Keratinocyte (primary cell): ENCODE results near the gene KRT3. TPM values are rescaled to one million over a fixed set of nuclear protein-coding genes. Genes with fewer than 3 reads are reported as not detected.

Experiments used
- DNase-seq: peaks from one replicate; pipeline ENCODE4 v3.0.0-alpha.2; 2011; ENCODE audit warnings: low read depth, missing footprints, low spot score
- FAIRE-seq: peaks from 2 replicates; lab custom pipeline; 2011; peaks lifted over from hg19 to GRCh38; lab: Jason Lieb, UNC
- H2AFZ ChIP-seq: 2 replicates; pipeline ENCODE4 v1.6.0; 2012; ENCODE audit warnings: low read length, control low read depth, inconsistent platforms; ENCODE audit not compliant: control insufficient read depth
- H3K27ac ChIP-seq: 2 replicates; pipeline ENCODE4 v1.5.1; 2011; ENCODE audit warnings: low read length; ENCODE audit not compliant: control insufficient read depth, insufficient read depth
- H3K27me3 ChIP-seq: 3 replicates; pipeline ENCODE4 v1.6.0; 2011; ENCODE audit warnings: low read length; ENCODE audit not compliant: control insufficient read depth, insufficient read depth; ENCODE audit errors: extremely low read depth
- H3K36me3 ChIP-seq, 2 experiments: 2 replicates in 1 of 2; 3 replicates in 1 of 2; pipeline ENCODE4 v1.5.1; 2011; ENCODE audit warnings: low read length in 2 of 2, mild to moderate bottlenecking in 1 of 2; ENCODE audit not compliant: control insufficient read depth in 2 of 2, insufficient read depth in 2 of 2; ENCODE audit errors: extremely low read depth in 1 of 2
- H3K4me1 ChIP-seq: 3 replicates; pipeline ENCODE4 v1.5.1; 2011; ENCODE audit warnings: low read length; ENCODE audit not compliant: control insufficient read depth, insufficient read depth; ENCODE audit errors: extremely low read depth
- H3K4me2 ChIP-seq: 3 replicates; pipeline ENCODE4 v1.6.0; 2011; ENCODE audit warnings: low read depth, low read length; ENCODE audit not compliant: control insufficient read depth, insufficient read depth; ENCODE audit errors: extremely low read depth
- H3K4me3 ChIP-seq, 3 experiments: fragments of 200-600 bp in 1 of 3; sonication (generic) in 1 of 3; 2 replicates in 2 of 3; 3 replicates in 1 of 3; pipeline ENCODE4 v1.5.1; 2011 to 2016; ENCODE audit warnings: low read length in 3 of 3, mild to moderate bottlenecking in 3 of 3, control low read depth in 2 of 3, inconsistent platforms in 1 of 3, low read depth in 1 of 3, mixed read lengths in 1 of 3, mixed run types in 1 of 3, moderate library complexity in 1 of 3; ENCODE audit not compliant: control insufficient read depth in 2 of 3, insufficient read depth in 2 of 3; ENCODE audit errors: extremely low read depth in 1 of 3
- H3K79me2 ChIP-seq: 2 replicates; pipeline ENCODE4 v1.6.0; 2012; ENCODE audit warnings: low read length; ENCODE audit not compliant: control insufficient read depth, insufficient read depth
- H3K9ac ChIP-seq: 3 replicates; pipeline ENCODE4 v1.6.0; 2011; ENCODE audit warnings: low read length; ENCODE audit not compliant: control insufficient read depth, insufficient read depth; ENCODE audit errors: extremely low read depth
- H3K9me1 ChIP-seq: 3 replicates; pipeline ENCODE4 v1.6.0; 2011; ENCODE audit warnings: low read length; ENCODE audit not compliant: control insufficient read depth, insufficient read depth; ENCODE audit errors: extremely low read depth
- H3K9me3 ChIP-seq: 2 replicates; pipeline ENCODE4 v1.5.1; 2012; ENCODE audit warnings: low read depth, low read length; ENCODE audit not compliant: control insufficient read depth
- H4K20me1 ChIP-seq: 3 replicates; pipeline ENCODE4 v1.6.0; 2011; ENCODE audit warnings: low read length; ENCODE audit not compliant: control insufficient read depth, insufficient read depth; ENCODE audit errors: extremely low read depth
- CTCF ChIP-seq, 3 experiments: IDR thresholded peaks in 1 of 3; conservative IDR thresholded peaks in 1 of 3; optimal IDR thresholded peaks in 1 of 3; 2 replicates in 2 of 3; 3 replicates in 1 of 3; pipeline versions ENCODE3 to v1.5.1; 2011; ENCODE audit warnings: low read length in 3 of 3, mild to moderate bottlenecking in 3 of 3, moderate library complexity in 2 of 3, control low read depth in 1 of 3, inconsistent platforms in 1 of 3; ENCODE audit not compliant: insufficient read depth in 2 of 3; ENCODE audit errors: extremely low read depth in 1 of 3
- EZH2 ChIP-seq: IDR thresholded peaks from one replicate; pipeline ENCODE4 v1.6.1; 2012; ENCODE audit warnings: inconsistent platforms, mild to moderate bottlenecking, low read length, moderate library complexity
- dilution Hi-C: fragments of 300-500 bp; cut with MboI; formaldehyde crosslinking; loops from one replicate; pipeline ENCODE4 v1.7.0; 2020; ENCODE audit warnings: low sequenced_read_pairs; ENCODE audit not compliant: extremely low pct_ligation_motif_present
- polyA plus RNA-seq, 5 experiments: library from polyadenylated mRNA; depleted of rRNA in 3 of 5; stranded (reverse) in 3 of 5; stranded (forward) in 1 of 5; unstranded in 1 of 5; fragments of >200 nt; gene quantifications; 1 replicate in 1 of 5; 2 replicates in 3 of 5; 3 replicates in 1 of 5; pipeline versions ENCODE4 v1.2.1 to v1.2.3, GENCODE V29; 2011 to 2012; ENCODE audit warnings: missing spikeins in 2 of 5, low read depth in 1 of 5, low replicate concordance in 1 of 5

Gene KRT3
- polyA plus RNA-seq, 1 donor (not counting 4 experiments of a cell fraction or from before 2014, with no cell fraction given) = 0.29 TPM

GRCh38 chr12:52776435-52776834 lies 19.5 kb downstream of the KRT3 start:
- Histone ChIP-seq H4K20me1 (no peaks in the 10 kb centered on the region), H3K27me3 (peaks cover 63% of the 10 kb centered on the region), H3K9me3 (no peaks in the 10 kb centered on the region), H3K9me1 (no peaks in the 10 kb centered on the region), H3K79me2 (no peaks in the 10 kb centered on the region), H3K4me1 (no peaks in the 10 kb centered on the region), H3K4me3 (no peak overlapping the region), H3K27ac (no peak overlapping the region), H3K4me2 (no peak overlapping the region), H3K36me3 (no peaks in the 10 kb centered on the region), H2AFZ (no peak overlapping the region), H3K9ac (no peak overlapping the region)
- dilution Hi-C loops = no loop called here
- FAIRE-seq (no peak), DNase-seq (no peak)
- TF ChIP-seq EZH2 = no peak
- no peak for TF ChIP-seq CTCF (optimal IDR thresholded peaks at IDR 0.05 in 1 of 3, IDR thresholded peaks at IDR 0.05 in 1 of 3, conservative IDR thresholded peaks at IDR 0.05 in 1 of 3; ENCODE audit: extremely low read depth in 1 of 3, insufficient read depth in 2 of 3, low read length in 3 of 3)

DNA sequence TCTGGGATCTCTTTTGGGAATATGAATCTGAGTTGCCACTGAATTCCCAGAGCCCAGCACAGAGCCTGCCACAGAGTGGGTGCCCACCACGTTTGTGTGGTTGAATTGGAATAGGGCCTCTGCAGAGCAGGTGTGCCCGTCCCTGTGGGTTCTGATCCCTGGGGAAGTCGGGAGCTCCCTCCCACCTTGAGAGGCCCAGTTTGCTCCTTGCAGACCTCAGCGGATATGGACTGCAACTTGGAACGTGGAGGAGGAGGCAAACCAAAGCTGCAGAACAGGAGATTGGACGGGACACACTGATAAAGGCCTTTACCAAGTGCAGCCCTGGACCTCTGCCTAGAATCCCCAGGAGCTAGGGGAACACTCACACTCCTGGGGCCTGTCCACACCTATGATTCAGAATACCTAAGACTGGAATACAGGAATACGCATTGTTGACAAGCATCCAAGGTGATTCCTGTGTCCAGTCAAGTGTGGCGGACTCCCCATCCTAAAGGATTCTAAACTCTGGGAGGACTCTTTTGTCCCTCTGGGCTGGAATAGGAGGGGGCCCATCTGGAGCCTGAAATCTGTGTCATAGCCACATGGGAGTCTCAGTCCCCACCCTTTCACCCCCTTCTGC lies 21.2 kb downstream of the KRT3 start:
- H2AFZ ChIP-seq = no peak overlapping the region
- FAIRE-seq (no peak), DNase-seq (no peak)
- dilution Hi-C loops = no loop called here
- no peaks in the 10 kb centered on the region for H3K9me1 ChIP-seq
- H3K36me3 ChIP-seq = no peaks in the 10 kb centered on the region
- no peaks in the 10 kb centered on the region for H4K20me1 ChIP-seq
- no peaks in the 10 kb centered on the region for H3K4me1 ChIP-seq
- no peaks in the 10 kb centered on the region for H3K79me2 ChIP-seq
- no peak overlapping the region for H3K4me2 ChIP-seq
- H3K4me3 ChIP-seq = no peak overlapping the region
- H3K9ac ChIP-seq = no peak overlapping the region
- peaks cover 60% of the 10 kb centered on the region for H3K27me3 ChIP-seq
- H3K27ac ChIP-seq = no peak overlapping the region
- no peaks in the 10 kb centered on the region for H3K9me3 ChIP-seq
- no peak for TF ChIP-seq EZH2
- no peak for TF ChIP-seq CTCF (optimal IDR thresholded peaks at IDR 0.05 in 1 of 3, IDR thresholded peaks at IDR 0.05 in 1 of 3, conservative IDR thresholded peaks at IDR 0.05 in 1 of 3; ENCODE audit: extremely low read depth in 1 of 3, insufficient read depth in 2 of 3, low read length in 3 of 3)
